ENCODE measurements around the gene RPL22. TPM values are rescaled to one million over a fixed set of nuclear protein-coding genes. Genes with fewer than 3 reads are reported as not detected.

RPL22 gene
- total RNA-seq, 1 donor from 2014 or later = 283 TPM

DNA sequence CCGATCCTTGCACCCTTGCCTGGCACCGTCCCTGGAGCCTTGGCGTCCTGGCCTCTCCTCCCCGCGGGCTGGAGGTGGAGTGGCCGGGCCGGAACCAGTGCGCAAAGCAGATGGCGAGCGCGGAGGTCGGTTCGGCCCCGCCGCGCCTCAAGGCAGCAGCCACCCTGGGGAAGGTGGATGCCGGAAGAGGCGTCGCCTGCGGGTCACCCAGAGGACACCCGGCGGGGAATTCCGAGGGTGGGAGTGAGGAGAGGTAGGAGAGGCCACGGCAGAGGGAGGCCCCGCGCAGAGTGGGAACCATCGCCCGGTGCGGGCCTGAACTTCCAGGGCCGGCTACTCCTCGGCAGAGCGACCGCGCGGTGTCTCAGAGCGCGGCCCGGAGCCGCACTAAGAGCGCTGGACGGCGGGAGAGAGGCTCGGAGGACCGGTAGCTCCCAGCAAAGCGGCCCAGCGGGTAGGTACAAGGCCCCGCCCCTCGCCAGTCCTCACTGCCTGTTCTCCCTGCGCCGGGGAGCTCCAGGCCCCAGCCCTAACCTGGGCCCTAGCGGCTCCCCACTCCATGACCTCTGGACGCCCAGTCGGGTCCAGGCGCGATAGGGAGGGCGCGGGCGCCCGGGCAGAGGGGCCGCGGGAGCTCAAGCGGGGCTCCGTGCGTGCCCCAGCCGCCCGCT, 6.6 kb upstream of the RPL22 start, which contains the start of gene RNF207:
Gene RNF207, plus strand, starts transcription at position 271 of the 671 bp plus-strand sequence. CDS start 417 bp downstream, outside the sequence.
- Histone ChIP-seq H3K4me3 (ENCODE audit: insufficient read depth, low read depth, low read length) (peak within 1 kb of the TSS; percentile 65), H4K20me1 (ENCODE audit: insufficient read depth, low read length) (peaks cover 24% of the 10 kb centered on the region), H3K4me1 (ENCODE audit: insufficient read depth, low read length) (peaks cover 24% of the 10 kb centered on the region), H3K9me3 (ENCODE audit: insufficient read depth, low read depth, low read length) (no peaks in the 10 kb centered on the region), H3K36me3 (ENCODE audit: insufficient read depth, low read length) (no peaks in the 10 kb centered on the region), H3K27ac (ENCODE audit: low read depth, low read length) (no peak within 1 kb of the TSS), H3K79me2 (ENCODE audit: insufficient read depth, low read length) (no peaks in the 10 kb centered on the region), H3K9ac (ENCODE audit: low read length) (peak within 1 kb of the TSS; percentile 69), H3K27me3 (ENCODE audit: insufficient read depth, low read length) (no peaks in the 10 kb centered on the region), H3K4me2 (ENCODE audit: low read length) (peak within 1 kb of the TSS; percentile 88), H2AFZ (ENCODE audit: low read depth, low read length) (peak within 1 kb of the TSS; percentile 90)
- Mint-ChIP-seq H3K27ac (ENCODE audit: unreplicated experiment) (no peak within 1 kb of the TSS), H3K4me3 (ENCODE audit: unreplicated experiment) (no peak within 1 kb of the TSS), H3K9me3 (ENCODE audit: unreplicated experiment) (no peaks in the 10 kb centered on the region), H3K4me1 (ENCODE audit: low read depth, unreplicated experiment) (peaks cover 3% of the 10 kb centered on the region), H3K36me3 (ENCODE audit: low read depth, unreplicated experiment) (no peaks in the 10 kb centered on the region), H3K27me3 (ENCODE audit: low read depth, unreplicated experiment) (no peaks in the 10 kb centered on the region)
- FAIRE-seq = no peak
- TF ChIP-seq, protein P1, sequence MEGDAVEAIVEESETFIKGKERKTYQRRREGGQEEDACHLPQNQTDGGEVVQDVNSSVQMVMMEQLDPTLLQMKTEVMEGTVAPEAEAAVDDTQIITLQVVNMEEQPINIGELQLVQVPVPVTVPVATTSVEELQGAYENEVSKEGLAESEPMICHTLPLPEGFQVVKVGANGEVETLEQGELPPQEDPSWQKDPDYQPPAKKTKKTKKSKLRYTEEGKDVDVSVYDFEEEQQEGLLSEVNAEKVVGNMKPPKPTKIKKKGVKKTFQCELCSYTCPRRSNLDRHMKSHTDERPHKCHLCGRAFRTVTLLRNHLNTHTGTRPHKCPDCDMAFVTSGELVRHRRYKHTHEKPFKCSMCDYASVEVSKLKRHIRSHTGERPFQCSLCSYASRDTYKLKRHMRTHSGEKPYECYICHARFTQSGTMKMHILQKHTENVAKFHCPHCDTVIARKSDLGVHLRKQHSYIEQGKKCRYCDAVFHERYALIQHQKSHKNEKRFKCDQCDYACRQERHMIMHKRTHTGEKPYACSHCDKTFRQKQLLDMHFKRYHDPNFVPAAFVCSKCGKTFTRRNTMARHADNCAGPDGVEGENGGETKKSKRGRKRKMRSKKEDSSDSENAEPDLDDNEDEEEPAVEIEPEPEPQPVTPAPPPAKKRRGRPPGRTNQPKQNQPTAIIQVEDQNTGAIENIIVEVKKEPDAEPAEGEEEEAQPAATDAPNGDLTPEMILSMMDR (IDR thresholded peaks at IDR 0.05; ENCODE audit: insufficient read depth, low read depth, low read length) = no peak
- peak; percentile 20 for TF ChIP-seq EZH2 (IDR thresholded peaks at IDR 0.05; ENCODE audit: insufficient read depth, low read length)
- DNase-seq (ENCODE audit: low read depth) = peak; percentile 68

DNA sequence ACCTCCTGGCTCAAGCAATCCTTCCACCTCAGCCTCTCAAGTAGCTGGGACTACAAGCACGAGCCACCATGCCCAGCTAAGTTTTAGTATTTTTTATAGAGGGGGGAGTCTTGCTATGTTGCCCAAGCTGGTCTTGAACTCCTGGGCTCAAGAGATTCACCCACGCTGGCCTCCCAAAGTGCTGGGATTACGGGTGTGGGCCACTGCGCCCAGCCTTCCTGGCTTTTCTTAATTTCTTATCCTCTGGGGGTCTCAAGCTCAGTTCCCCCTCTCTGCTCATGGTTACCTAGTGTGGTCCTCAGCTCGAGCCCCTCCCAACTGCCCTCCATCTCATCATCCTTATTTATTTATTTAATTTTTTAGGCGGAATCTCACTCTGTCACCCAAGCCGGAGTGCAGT, 2.9 kb upstream of the RPL22 start:
- H3K9ac ChIP-seq (ENCODE audit: low read length) = no peak overlapping the region
- H3K27me3 ChIP-seq (ENCODE audit: insufficient read depth, low read length) = no peaks in the 10 kb centered on the region
- H4K20me1 ChIP-seq (ENCODE audit: insufficient read depth, low read length) = peaks cover 24% of the 10 kb centered on the region
- H3K36me3 Mint-ChIP-seq (ENCODE audit: low read depth, unreplicated experiment) = no peaks in the 10 kb centered on the region
- no peak for TF ChIP-seq EZH2 (IDR thresholded peaks at IDR 0.05; ENCODE audit: insufficient read depth, low read length)
- TF ChIP-seq, protein P1 (IDR thresholded peaks at IDR 0.05; ENCODE audit: insufficient read depth, low read depth, low read length) = no peak
- H3K4me3 Mint-ChIP-seq (ENCODE audit: unreplicated experiment) = no peak overlapping the region
- peaks cover 2% of the 10 kb centered on the region for H3K36me3 ChIP-seq (ENCODE audit: insufficient read depth, low read length)
- no peak overlapping the region for H3K27ac Mint-ChIP-seq (ENCODE audit: unreplicated experiment)
- peaks cover 14% of the 10 kb centered on the region for H3K4me1 Mint-ChIP-seq (ENCODE audit: low read depth, unreplicated experiment)
- no peak overlapping the region for H2AFZ ChIP-seq (ENCODE audit: low read depth, low read length)
- peaks cover 25% of the 10 kb centered on the region for H3K4me1 ChIP-seq (ENCODE audit: insufficient read depth, low read length)
- H3K9me3 ChIP-seq (ENCODE audit: insufficient read depth, low read depth, low read length) = no peaks in the 10 kb centered on the region
- no peak overlapping the region for H3K4me3 ChIP-seq (ENCODE audit: insufficient read depth, low read depth, low read length)
- no peak for FAIRE-seq
- no peak for DNase-seq (ENCODE audit: low read depth)
- H3K27me3 Mint-ChIP-seq (ENCODE audit: low read depth, unreplicated experiment) = no peaks in the 10 kb centered on the region
- no peak overlapping the region for H3K4me2 ChIP-seq (ENCODE audit: low read length)
- H3K9me3 Mint-ChIP-seq (ENCODE audit: unreplicated experiment) = no peaks in the 10 kb centered on the region
- H3K27ac ChIP-seq (ENCODE audit: low read depth, low read length) = no peak overlapping the region
- H3K79me2 ChIP-seq (ENCODE audit: insufficient read depth, low read length) = peaks cover 26% of the 10 kb centered on the region
